CD1c-positive myeloid dendritic cell (primary cell): ENCODE results near the gene PLA2G2C.
"Not testable (repeated sequence)": the region's sequence is repeated elsewhere in the genome, so short reads cannot be mapped to it uniquely, and the experiment has no call there.

Source experiments
- DNase-seq: peaks from one replicate; pipeline ENCODE4 v3.0.0-alpha.2; 2016; ENCODE audit errors: extremely low spot score

Gene PLA2G2C

GRCh38 chr1:20130518-20130917 lies 55.8 kb downstream of the PLA2G2C start:
- not testable (repeated sequence) for DNase-seq

GRCh38 chr1:20126806-20127440 lies 59.4 kb downstream of the PLA2G2C start:
- no peak for DNase-seq

- DNase-seq, result peak; percentile 3
Observed at GRCh38 chr1:20126041-20126805, 60.1 kb downstream of the PLA2G2C start.

GRCh38 chr1:20125100-20125499 lies 61.2 kb downstream of the PLA2G2C start:
- no peak for DNase-seq

DNA sequence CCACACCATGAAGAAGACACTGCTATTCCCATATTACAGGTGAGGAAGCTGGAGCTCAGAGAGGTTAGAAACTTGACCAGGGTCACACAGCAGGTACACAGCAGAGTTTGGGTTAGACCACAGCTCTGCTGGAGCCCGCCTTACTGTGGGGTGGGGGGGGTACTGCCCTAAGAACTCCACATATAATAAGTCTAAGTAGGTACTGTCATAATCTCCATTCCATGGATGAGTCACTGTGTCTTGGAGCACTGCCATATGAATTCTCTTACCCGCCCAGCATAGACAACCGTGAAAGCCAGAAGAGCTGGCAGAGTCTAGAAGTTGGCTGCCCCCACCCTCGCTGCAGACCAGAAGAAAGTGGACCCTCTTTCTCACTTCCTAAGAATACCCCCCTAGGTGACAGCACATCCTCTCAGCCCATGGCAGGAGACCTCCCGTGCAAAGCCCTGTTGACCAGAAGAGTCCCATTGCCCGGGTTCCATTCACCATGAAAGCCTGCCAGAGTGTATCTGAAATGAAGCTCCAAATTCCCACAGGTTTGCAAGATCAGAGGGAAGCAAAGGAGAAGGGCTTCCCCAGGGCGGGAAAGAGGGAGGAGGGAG lies 61.8 kb downstream of the PLA2G2C start:
- peak; percentile 4 for DNase-seq

DNA sequence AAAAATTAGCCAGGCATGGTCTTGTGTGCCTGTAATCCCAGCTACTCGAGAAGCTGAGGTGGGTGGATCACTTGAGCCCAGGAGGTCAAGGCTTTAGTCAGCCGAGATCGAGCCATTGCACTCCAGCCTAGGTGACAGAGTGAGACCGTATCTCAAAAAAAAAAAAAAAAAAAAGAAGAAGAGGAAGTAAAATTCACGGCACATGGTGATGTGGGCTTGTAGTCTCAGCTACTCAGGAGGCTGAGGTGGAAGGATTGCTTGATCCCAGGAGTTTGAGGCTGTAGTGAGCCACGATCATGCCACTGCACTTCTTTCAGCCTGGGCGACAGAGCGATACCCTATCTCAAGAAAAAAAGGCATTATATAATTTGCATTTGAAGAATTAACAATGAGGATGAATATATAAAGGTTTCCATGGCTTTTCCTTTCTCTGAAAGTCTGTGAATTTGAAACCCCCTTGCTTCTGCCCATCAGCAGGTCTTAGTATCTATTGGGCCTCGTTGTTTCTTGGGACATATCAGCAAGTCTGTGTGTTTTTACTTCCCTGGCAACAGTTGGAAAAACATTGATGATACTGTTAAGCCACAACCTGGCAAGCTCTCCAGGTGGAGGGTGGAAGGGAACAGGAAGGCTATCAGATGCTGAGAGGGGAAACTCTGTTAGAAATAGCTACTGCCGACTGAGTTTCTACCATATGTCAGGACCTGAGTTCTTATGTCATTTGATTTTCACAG lies 62.4 kb downstream of the PLA2G2C start:
- DNase-seq, result peak; percentile 16

GRCh38 chr1:20120796-20121195 lies 65.5 kb downstream of the PLA2G2C start:
- DNase-seq, result no peak

- DNase-seq, result peak; percentile 5
Observed at GRCh38 chr1:20119347-20119746, 67.0 kb downstream of the PLA2G2C start, which contains the start of gene PLA2G2D. Gene PLA2G2D (minus strand): TSS chr1:20119536. CDS start chr1:20119498, 38 bp downstream.

GRCh38 chr1:20117236-20117635 lies 69.1 kb downstream of the PLA2G2C start:
- no peak for DNase-seq

- no peak for DNase-seq
Observed at GRCh38 chr1:20115916-20116315, 70.4 kb downstream of the PLA2G2C start.

DNA sequence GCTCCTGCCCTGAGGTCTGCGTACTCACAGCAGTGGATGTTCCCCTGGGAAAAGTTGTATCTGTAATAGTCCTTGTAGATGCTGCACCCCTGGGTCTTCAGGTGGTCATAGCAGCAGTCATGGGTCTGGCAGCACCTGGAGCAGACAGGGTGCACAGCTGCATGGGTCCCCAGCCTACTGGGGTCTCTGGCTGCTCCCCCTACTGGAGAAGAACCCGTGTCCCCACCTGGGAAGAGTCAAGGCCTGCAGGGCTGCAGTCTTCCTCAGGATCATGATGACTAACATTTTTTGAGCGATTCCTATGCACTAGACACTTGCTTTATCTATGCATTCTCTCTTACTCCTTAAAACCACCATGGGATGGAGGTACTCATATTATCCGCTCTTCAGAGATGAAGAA lies 70.8 kb downstream of the PLA2G2C start:
- no peak for DNase-seq

DNA sequence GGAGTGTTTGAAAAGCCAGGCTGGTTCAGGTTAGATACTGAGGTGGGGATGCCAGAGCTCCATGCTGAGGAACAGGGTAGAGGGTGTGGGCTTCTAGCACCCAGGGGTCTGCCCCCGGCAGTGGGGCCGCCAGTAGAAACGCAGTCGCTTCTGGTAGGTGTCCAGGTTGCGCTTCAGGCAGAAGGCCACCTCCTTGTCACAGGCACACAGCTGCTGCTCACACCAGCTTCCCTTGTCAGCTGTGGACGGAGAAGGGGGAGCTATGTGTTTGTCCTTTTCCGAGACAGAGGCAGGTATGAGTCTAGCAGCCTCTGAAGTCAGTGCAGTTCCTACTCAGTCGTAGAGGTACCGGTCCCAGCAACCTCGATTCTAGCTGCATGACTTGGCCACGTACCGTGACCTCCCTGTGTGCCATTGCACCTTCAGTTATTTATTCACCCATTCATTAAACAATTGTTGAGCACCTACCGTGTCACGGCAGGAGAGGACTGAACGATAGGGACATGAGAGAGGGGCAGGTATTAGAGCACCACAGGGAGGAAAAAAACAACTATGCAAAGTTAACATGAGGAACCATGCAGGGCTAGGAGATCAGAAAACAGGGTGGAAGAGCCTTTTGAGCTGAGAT lies 72.2 kb downstream of the PLA2G2C start:
- DNase-seq, result no peak
